ENCODE data around the gene HACD2.
"Not testable (repeated sequence)": the region's sequence is repeated elsewhere in the genome, so short reads cannot be mapped to it uniquely, and the experiment has no call there.

Gene HACD2

GRCh38 chr3:123608263-123608937 is 23.5 kb upstream of the HACD2 start:
- no peak overlapping the region for H3K27ac ChIP-seq
- no peak overlapping the region for H3K9ac ChIP-seq
- H3K27me3 ChIP-seq (ENCODE audit: control insufficient read depth, insufficient read depth, low read length) = no peaks in the 10 kb centered on the region
- H3K79me2 ChIP-seq = no peaks in the 10 kb centered on the region
- no peak overlapping the region for H3K4me2 ChIP-seq (ENCODE audit: low read length)
- no peak for TF ChIP-seq CTCF (IDR thresholded peaks at IDR 0.05)
- H3K9me3 ChIP-seq (ENCODE audit: control insufficient read depth, low read length) = no peaks in the 10 kb centered on the region
- H2AFZ ChIP-seq = no peak overlapping the region
- H3K36me3 ChIP-seq (ENCODE audit: control insufficient read depth, insufficient read depth, low read length) = no peaks in the 10 kb centered on the region
- H3K4me1 ChIP-seq = no peaks in the 10 kb centered on the region
- H3K4me3 ChIP-seq (ENCODE audit: low read depth, low read length) = no peak overlapping the region

DNA sequence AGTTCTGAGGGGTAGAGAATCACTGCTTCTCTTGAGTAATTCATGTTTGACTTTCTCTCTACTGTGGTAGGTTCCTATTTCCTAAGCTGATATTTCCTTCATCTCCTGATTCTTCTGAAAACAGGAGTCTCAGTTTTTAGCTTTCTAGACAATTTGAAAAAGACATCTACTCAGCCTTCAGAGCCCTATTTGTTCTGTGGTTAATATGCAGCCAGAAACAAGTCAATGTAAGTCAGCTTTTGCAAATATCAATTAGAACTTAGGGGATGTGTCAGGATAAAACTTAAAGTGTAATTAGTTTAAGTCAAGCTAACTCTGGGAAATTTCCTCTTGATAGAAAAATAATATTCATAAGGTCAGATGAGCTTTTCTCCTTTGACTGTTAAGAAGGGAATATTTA is 21.7 kb upstream of the HACD2 start:
- H3K9ac ChIP-seq = no peak overlapping the region
- H2AFZ ChIP-seq = no peak overlapping the region
- H3K27ac ChIP-seq = no peak overlapping the region
- no peak overlapping the region for H3K4me2 ChIP-seq (ENCODE audit: low read length)
- H3K4me3 ChIP-seq (ENCODE audit: low read depth, low read length) = no peak overlapping the region
- H3K36me3 ChIP-seq (ENCODE audit: control insufficient read depth, insufficient read depth, low read length) = no peaks in the 10 kb centered on the region
- no peak for TF ChIP-seq CTCF (IDR thresholded peaks at IDR 0.05)
- no peaks in the 10 kb centered on the region for H3K27me3 ChIP-seq (ENCODE audit: control insufficient read depth, insufficient read depth, low read length)
- H3K79me2 ChIP-seq = no peaks in the 10 kb centered on the region
- no peaks in the 10 kb centered on the region for H3K4me1 ChIP-seq
- H3K9me3 ChIP-seq (ENCODE audit: control insufficient read depth, low read length) = no peaks in the 10 kb centered on the region

DNA sequence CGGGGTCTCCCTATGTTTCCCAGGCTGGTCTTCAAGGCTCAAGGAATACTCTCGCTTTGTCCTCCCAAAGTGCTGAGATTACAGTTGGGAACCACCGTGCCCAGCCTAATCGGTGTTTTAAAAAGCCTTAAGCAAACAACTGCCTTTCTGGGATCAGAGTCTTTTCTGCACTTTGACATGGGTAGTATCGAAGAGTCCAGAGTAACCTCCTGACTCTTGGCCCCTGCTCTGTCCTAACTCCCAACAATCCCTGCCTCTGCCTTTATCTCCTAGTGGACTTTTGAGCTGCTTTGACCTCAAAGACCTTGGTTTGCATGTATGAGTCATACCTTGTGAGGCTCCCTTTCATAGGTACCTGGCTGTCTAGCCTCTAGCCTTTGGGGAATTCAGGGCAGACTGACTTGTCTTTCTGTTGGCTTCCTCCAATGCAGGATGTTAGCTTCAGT is 21.0 kb upstream of the HACD2 start:
- no peak for TF ChIP-seq CTCF (IDR thresholded peaks at IDR 0.05)
- Histone ChIP-seq H3K9ac (no peak overlapping the region), H3K27ac (no peak overlapping the region)

DNA sequence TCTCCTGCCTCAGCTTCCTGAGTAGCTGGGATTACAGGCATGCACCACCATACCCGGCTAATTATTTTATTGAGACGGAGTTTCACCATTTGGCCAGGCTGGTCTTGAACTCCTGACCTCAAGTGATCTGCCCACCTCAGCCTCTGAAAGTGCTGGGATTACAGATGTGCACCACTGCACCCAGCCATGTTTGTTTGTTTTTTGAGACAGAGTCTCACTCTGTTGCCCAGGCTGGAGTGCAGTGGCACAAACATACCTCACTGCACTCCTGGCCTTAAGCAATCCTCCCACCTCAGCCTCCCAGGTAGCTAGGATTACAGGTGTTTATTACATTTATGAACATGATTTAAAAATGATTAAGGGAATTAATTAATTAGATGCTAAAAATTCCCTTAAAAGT is 18.3 kb upstream of the HACD2 start:
- H2AFZ ChIP-seq; H3K27me3 ChIP-seq (ENCODE audit: control insufficient read depth, insufficient read depth, low read length); H3K9me3 ChIP-seq (ENCODE audit: control insufficient read depth, low read length); H3K4me3 ChIP-seq (ENCODE audit: low read depth, low read length); H3K4me2 ChIP-seq (ENCODE audit: low read length); H3K27ac ChIP-seq; H3K36me3 ChIP-seq (ENCODE audit: control insufficient read depth, insufficient read depth, low read length); H3K9ac ChIP-seq; H3K4me1 ChIP-seq; H3K79me2 ChIP-seq: not testable (repeated sequence)

More for the DNA sequence above, 21.0 kb upstream of the HACD2 start:
- H3K36me3 ChIP-seq (ENCODE audit: control insufficient read depth, insufficient read depth, low read length) = no peaks in the 10 kb centered on the region
- no peaks in the 10 kb centered on the region for H3K9me3 ChIP-seq (ENCODE audit: control insufficient read depth, low read length)
- no peak overlapping the region for H3K4me2 ChIP-seq (ENCODE audit: low read length)
- no peaks in the 10 kb centered on the region for H3K27me3 ChIP-seq (ENCODE audit: control insufficient read depth, insufficient read depth, low read length)
- H3K4me3 ChIP-seq (ENCODE audit: low read depth, low read length) = no peak overlapping the region
- H3K4me1 ChIP-seq = no peaks in the 10 kb centered on the region
- H3K79me2 ChIP-seq = no peaks in the 10 kb centered on the region
- H2AFZ ChIP-seq = no peak overlapping the region

- no peaks in the 10 kb centered on the region for H3K36me3 ChIP-seq (ENCODE audit: control insufficient read depth, insufficient read depth, low read length)
- no peak for TF ChIP-seq CTCF (IDR thresholded peaks at IDR 0.05)
- no peak overlapping the region for H3K9ac ChIP-seq
- no peaks in the 10 kb centered on the region for H3K27me3 ChIP-seq (ENCODE audit: control insufficient read depth, insufficient read depth, low read length)
- H3K4me2 ChIP-seq (ENCODE audit: low read length) = no peak overlapping the region
- no peak overlapping the region for H2AFZ ChIP-seq
- H3K79me2 ChIP-seq = no peaks in the 10 kb centered on the region
- H3K4me1 ChIP-seq = no peaks in the 10 kb centered on the region
- no peaks in the 10 kb centered on the region for H3K9me3 ChIP-seq (ENCODE audit: control insufficient read depth, low read length)
- H3K27ac ChIP-seq = no peak overlapping the region
- H3K4me3 ChIP-seq (ENCODE audit: low read depth, low read length) = no peak overlapping the region
Observed at GRCh38 chr3:123602325-123602724, 17.5 kb upstream of the HACD2 start.

- H3K9ac ChIP-seq; H2AFZ ChIP-seq; H3K4me3 ChIP-seq (ENCODE audit: low read depth, low read length); H3K4me2 ChIP-seq (ENCODE audit: low read length); H3K4me1 ChIP-seq; H3K36me3 ChIP-seq (ENCODE audit: control insufficient read depth, insufficient read depth, low read length); H3K27ac ChIP-seq; H3K9me3 ChIP-seq (ENCODE audit: control insufficient read depth, low read length); H3K27me3 ChIP-seq (ENCODE audit: control insufficient read depth, insufficient read depth, low read length); H3K79me2 ChIP-seq: not testable (repeated sequence)
Observed at GRCh38 chr3:123600863-123601262, 16.0 kb upstream of the HACD2 start.
